HG03108 (cell line): ENCODE measurements around the gene LAPTM4A.
"Not testable (repeated sequence)": the region's sequence is repeated elsewhere in the genome, so short reads cannot be mapped to it uniquely, and the experiment has no call there.

ENCODE experiments used
- ATAC-seq: cut with Tn5 transposase; IDR thresholded peaks from one replicate; pipeline ENCODE4 v1.9.1; 2021; ENCODE audit warnings: moderate library complexity; ENCODE audit not compliant: unreplicated experiment

The LAPTM4A gene

DNA sequence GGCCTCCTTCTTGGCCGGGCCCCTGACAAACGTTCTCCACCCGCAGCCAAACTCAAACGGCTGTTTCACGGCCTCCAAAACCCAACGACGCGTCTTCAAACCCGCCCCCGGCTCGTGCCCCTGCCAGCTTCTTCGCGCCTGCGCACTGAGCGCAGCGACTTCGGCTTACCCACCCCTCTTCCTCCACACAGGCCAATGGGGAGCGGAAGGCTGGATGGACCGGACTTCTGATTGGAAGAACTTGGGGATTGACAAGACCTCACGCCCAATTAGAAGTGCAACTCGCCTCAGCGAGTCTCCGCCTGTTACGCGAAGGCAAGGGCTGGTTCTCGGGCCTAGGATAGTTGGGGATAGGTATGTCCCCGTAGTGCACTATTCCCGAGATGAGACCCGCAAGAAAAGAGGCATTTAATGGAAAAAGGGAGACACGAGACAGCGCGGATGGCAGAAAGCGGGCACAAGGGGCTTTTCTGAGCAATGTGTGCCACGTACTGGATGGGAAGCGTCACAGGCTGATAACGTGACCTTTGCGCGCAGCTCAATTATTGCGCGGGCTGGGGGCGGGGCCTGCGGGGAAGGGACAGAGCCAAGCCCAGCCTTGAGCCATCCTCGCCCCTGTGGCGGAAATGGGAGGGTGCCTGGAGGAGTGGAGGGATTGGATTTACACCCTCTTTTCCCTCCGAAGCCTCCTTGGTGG is at the start of gene LAPTM4A:
Gene LAPTM4A, minus strand, starts transcription at position 97 of the 697 bp plus-strand sequence. CDS start 108 bp downstream, outside the sequence.
- peak; percentile 93 for ATAC-seq

DNA sequence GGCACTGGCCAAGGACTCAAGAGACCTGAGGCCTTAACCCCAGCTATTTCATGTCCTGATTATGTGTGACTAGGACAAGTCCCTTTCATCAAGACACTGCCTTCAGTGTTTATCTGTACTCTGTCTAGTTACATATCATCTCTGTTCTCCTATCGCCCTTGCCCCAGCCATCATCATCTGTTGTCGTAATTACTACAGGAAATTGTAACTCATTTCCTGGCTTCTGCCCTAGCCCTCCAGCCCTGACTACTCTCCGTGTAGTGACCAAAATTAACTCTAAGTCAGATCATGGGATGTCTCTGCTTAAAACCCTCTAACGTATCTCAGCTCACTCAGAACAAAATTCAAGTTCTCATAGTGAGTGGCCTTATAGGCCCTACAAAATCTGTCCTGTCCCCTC is 49.3 kb upstream of the LAPTM4A start:
- no peak for ATAC-seq

DNA sequence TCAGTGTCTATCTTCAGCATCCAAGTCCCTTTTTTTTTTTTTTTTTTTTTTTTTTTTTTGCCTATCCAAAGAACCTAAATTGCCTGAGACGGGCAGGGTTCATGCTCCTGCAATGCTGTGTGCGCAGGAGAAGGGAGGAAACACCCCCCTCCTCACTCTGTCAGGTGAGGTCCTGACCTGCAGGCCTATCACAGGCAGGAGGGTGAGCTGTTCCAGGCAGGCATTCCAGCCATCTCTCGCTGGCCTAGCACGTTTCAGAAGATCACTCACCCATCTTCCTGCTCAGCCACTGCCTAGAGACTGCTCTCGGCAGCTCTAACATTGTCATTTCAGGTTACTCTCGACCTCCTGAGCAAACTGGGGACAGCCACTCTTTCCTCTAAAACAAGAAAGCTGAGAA is 48.4 kb upstream of the LAPTM4A start:
- ATAC-seq, result no peak

DNA sequence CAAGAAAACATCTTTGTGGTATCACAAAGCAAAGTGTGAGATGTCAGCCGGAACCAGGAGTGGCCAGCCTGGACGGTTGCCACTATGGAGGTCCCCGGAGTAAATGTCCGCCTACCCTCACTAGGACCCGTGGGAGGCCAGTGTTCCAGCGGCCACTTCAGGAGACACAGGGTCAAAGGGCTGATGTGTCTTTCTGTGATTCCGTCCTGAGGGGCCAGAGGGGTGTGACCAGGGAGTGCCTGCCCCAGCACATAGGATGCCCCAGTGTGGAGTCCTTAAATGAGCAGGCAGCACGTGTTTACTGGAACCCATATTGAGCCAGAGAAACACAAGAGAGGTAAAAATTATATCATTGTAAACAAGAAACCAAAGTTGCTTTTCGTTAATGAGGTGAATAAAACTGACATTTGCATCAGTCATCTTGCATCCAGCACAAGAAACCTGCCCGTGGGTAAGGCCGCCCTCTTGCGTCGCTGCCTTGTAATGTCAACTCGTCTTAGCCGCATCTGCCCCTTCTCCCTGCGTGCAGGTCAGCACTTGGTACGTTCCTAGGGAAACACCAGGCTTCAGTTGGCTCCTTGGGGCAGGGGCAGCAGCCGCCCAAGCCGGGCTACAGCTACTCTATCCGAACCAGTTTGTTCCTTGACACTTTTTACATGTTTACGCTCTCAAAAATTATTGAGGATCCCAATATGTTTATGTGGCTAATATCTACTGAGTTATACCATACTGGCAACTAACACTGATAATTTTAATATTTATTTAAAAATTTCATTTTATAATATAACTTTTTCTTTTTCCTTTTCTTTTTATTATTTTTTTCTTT is 46.7 kb upstream of the LAPTM4A start:
- ATAC-seq, result peak; percentile 74

DNA sequence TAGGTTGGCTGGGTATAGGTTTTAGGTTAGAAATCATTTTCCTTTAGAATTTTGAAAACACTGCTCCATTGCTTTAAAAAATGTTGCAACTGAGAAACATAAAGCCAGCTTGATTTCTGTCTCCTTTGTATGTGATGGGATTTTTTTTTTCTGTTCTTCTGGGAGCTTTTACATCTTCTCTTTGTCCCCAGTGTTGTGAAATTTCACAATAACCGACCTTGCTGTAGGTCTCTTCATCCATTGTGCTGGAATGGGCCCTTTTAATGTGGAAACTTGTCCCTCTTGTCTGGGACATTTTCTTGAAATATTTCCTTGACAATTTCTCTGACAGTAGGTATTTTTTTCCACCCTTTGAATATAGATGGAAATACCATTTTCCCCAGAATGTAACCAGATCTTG is 44.0 kb upstream of the LAPTM4A start:
- ATAC-seq, result no peak

DNA sequence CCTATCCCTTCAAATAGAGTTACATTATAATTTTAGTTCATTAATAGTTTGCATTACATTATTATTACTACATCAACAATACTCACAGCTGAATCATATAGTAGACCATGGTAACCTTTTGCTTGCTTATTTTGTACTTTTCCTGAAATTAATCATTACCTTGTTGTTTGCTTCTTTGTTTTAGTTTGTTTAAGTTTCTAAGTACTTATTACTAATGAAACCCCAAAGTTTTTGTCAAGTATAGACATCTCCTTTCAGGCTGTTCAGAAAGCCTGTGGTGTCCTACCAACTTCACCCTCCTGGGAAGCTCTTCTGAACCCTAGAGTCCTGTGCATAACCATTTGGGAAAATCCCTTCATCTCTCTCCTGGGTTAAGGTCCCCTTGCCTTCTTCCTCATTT is 43.5 kb upstream of the LAPTM4A start:
- no peak for ATAC-seq

DNA sequence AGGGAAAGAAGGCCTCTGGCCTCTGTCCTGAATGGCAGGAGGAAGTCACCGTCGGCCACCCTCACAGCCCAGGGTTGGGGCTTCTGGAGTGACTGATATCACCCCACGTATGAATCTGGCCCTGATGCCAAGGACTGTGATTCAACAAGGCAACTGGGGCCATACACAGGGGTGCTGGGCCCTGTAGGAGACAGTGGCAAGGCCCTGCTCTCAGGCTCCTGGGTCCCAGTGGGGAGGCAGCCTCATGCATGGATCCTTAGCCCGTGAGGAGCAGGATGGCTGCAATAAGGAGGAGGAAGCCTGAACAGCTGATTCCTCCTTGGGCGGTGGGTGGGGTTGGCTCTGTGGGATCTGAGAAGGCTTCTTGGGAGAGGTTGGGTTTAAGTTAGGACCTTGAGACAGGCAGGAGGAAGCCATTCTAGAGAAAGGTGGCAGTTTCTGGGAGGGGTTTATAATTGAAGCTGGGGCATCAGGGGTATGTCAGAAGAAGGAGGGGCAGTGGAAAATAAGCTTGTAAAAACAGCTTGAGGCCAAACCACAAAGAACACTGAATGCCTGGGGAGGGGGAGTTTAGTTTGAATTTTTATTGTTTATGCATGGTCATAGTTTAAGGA is 42.8 kb upstream of the LAPTM4A start:
- no peak for ATAC-seq

DNA sequence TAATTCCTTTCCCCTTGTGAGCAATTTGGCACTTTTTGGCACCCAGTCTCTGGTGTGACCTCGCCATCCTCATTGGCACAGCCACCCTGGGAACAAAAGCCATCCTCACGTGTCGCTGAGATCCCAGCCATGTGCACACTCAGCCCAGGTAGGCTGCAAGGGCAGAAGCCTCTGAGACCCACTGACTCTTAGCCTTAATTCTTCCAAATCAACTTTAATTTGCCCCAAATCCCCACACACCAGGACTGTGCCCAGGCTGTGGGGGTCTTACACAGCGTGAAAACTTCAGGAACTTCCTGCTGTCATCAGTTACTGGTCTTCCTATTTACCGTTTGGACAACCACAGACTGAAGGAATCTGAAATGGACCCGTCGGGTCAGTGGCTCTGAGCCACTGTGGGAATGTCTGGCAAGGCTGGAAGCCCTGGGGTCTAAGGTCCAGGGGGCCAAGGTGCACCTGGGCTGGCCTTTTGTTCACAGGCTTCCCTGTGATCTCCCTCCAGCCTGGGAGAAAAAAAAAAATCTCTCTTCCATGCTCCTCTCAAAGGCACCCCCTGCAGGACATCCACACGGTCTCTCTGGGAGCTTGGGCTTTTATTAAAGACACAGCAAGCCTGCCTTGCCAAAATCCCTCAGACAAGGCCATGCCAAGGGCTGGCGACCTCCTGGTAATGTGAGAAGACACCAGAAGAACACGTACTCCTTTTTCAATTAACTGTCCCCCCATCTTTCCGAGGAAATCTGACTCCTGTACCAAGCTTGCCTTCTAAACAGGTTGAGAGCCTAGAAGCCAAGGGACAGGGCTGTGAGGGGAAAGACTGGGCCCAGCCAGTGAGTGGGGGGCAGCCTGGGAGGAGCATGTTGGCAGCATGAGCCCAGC is 42.1 kb upstream of the LAPTM4A start:
- ATAC-seq, result no peak

DNA sequence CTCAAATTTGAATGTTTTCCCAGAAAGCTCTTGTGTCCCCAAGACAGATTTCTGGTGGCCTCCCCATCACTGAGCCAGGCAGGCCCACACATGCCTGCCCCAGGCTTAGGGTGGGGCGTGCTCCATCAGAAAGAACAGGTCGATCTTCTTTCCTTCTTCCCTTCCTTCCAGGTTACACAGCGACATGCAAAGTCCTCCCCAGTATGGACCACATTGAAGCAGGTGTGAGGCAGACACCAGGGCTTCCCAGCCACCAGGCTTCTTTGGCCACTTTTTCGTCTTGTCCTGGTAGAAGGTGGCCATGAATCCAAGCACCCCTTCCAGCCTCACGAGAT is 41.4 kb upstream of the LAPTM4A start:
- ATAC-seq, result no peak

DNA sequence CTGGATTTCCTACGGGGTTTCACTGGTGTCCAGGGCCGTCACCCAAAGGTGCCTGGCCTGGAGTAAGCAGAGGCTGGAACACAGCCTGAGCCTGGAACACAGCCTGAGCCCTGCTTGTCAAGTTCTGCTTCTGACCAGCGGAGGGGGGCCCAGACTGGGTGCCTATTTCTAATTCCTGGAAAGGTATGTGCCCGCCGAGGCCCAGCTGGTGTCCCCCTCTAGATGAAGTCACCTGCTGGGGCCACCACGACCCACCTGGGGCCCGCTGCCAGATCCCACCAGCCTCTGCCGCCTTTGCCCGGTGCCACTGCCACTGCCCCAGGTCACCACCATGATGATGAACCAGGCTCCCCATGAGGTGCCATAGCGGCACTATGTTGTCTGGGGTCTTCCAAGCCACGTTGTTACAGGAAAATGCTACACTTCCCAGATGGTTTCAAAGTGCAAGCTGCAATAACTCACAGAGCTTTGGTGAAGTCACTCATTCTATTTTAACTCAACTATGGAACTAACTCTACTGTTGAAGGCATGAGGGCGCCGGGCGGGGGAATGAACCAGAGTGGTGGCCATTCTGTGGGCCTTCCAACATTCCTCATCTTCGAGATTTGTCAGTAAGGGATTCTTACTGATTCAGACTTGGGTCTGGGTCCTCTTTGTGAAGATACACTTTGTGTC is 40.9 kb upstream of the LAPTM4A start:
- ATAC-seq, result no peak

DNA sequence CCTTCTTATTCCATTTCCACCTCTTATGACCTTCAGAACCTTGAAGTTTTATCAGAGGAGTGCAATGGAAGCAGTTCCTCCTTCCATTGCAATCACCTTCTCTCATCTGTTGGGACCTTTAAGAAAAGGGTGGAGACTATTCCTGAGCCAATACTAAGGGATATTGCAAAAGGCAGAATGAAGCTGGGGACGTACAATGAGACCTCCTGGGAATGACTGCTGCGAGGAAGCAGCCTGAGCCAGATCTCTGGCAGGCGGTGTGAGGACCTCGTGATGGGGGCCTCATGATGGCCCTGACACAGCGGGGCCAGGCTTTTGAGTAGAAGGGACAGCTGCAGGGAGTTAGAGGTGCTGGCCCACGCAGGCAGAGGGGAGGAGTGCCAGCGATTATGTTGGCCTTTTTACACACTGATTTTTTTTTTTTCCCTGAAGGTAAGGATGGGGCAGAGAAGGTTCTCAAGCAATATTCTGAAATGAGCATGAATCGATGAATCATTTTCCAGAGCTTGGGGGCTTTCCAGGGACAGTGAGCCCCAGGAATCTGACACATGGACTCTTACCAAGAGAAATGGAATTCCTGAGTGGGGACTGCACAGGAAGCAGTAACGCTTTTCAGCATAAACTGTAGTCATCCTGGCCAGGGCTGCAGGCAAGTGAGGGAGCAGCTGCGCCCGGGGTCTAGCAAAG is 40.0 kb upstream of the LAPTM4A start:
- ATAC-seq, result no peak

DNA sequence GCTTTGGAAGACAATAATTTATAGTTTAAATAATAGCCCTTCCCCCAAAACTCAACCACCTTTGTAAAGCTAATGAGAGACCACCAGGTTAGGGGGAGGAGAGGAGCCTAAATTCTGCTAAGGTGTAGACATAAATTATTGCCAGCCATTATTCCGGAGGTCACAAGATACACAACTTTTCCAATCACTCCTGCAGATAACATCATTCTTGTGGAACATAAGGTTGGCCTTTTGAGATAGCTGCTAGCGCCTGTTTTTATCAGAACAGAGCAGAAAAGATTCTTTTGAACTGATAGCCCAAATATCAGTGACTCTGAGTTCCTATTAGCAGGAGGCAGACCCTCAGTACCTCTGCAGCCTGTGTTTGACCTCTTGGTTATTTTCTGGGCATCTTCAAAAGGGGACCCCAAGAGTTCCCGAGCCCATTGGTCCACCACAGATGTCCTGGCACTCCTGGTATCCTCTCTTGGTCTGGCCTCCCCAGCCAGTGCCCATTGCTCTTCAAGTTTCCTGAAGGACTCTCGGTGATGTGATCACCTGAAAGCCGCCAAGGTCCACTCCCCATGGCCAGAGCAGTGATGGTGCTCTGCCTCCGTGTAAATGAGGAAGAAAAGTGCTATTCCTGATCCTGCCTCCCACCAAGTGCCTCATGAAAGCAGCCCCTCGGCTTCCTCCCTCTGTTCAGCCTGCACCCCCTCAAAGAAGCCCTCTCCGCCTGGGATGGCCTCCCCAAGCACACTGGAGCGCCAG is 38.5 kb upstream of the LAPTM4A start:
- ATAC-seq, result no peak

DNA sequence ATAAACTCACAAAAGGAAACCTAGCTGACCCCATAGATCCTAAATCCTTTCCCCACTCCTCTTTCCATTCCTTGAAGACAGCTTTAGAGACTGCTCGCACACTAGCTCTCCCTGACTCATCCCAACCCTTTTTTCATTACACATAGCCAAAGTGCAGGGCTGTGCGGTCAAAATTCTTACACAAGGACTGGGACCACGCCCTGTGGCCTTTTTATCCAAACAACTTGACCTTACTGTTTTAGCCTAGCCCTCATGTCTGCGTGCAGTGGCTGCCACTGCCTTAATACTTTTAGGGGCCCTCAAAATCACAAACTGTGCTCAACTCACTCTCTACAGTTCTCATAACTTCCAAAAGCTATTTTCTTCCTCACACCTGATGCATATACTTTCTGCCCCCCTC is 34.5 kb upstream of the LAPTM4A start:
- ATAC-seq, result not testable (repeated sequence)

DNA sequence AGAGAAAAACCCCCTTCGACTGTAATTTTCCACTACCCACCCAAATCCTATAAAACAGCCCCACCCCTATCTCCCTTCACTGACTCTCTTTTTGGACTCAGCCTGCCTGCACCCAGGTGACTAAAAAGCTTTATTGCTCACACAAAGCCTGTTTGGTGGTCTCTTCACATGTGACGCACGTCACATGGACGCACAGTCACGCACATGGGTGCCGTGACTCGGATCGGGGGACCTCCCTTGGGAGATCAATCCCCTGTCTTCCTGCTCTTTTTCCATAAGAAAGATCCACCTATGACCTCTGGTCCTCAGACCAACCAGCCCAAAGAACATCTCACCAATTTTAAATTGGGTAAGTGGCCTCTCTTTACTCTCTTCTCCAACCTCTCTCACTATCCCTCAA is 31.4 kb upstream of the LAPTM4A start:
- not testable (repeated sequence) for ATAC-seq

DNA sequence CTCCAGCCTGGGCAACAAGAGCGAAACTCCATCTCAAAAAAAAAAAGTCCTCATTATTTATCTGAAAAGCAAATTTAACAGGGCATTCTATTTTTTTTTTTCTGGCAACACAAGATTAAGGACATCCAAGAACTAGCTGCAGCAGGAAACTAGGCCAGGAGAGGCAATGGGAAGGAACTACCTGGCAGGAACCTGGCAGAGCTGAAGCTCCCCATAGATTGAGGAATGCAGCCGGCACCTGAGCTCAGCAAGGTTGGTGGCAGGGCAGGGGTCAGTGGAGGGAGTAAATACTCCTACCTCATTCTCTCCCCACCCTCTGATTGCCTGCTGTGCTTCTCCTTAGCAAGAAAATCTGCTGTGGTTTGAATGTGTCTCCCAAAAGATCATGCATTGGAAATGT is 30.4 kb upstream of the LAPTM4A start:
- no peak for ATAC-seq

DNA sequence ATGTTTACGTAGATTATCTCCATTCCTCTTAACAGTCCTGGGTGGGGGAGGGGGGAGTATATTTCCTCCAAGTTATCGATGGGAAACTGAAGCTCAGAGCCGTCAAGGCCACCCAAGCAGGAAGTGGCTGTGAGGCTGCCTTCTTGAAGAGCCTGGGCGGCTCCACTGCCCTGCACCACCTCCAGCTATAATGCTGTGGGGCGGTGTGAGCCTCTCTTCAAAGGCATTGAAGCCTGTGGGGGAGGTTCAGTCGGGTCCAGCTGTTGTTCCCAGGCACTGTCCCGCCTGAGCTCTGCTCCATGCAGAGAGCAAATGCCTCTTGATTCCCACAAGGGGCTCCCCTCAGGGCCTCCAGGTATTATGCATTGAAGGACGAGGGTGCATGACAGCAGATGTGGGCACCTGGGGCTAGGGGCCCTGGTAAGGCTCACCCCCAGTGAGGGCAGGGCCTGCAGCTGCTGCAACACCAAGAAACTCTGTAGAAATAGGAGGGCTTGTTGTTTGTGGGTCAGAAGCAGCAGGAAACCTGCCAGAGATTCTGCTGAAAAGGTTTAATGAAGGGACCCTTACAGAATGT is 29.5 kb upstream of the LAPTM4A start:
- no peak for ATAC-seq

DNA sequence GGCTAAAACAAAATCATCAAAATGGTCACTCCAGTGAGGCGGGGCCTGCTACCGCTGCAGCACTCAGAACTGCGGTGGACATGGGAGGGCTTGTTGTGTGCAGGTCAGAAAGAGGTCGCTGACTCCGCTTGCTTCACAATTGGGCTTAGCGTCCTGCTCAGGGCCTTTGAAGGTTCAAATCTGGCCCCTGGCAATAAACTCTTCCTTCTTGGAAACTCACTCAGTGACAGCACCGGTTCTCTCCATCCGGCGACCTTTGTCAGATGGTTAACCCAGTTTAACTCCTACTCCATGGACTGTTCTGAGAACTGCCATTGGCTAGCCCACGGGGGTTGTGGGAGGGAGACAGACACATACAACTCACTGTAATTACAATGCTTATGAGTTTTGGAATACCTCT is 29.0 kb upstream of the LAPTM4A start:
- ATAC-seq, result no peak

DNA sequence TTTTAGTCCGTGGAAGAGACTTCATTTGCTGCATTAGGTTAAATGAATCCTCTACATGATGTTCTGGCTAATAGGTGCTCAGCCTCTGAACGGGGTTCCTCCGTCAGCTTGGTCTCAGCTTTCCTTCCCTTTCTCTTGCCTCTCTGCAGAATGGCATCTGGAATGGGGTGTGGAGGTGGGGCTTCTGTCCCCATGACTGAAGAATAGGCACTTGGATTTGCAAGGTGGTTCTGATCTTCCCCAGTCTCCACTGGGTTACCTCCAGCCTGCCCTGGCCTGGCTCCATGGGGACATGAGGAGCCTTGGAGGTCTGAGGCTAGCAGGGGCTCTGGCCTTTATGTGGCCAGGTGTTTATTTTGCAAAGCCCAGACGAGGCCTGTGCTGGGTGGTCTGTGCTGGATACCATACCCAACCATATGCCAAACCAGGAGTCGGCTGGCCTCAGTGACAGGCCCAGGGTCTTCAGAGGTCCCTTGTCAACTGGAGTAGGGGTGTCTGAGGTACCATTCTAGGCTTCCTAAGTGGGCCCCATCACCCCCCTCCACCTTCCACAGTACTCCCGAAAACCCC is 28.2 kb upstream of the LAPTM4A start:
- no peak for ATAC-seq
